SU-DHL-6 (cell line): ENCODE measurements around the gene LATS2.

ENCODE experiments used
- H2AFZ ChIP-seq: fragments of 200-600 bp; sonication (generic); 2 replicates; pipeline ENCODE4 v1.6.1; 2014; ENCODE audit warnings: low read depth, mild to moderate bottlenecking, moderate library complexity, mixed read lengths, antibody characterized with exemption, low read length; ENCODE audit not compliant: severe bottlenecking
- H3F3A ChIP-seq: fragments of 200-600 bp; shearing (Covaris generic); 2 replicates; pipeline ENCODE4 v1.6.0; 2016; ENCODE audit warnings: antibody characterized with exemption, mild to moderate bottlenecking; ENCODE audit not compliant: insufficient read depth
- H3K27ac ChIP-seq: fragments of 200-600 bp; sonication (generic); 2 replicates; pipeline ENCODE4 v1.5.1; 2016; ENCODE audit warnings: low read depth, mild to moderate bottlenecking, low read length, moderate library complexity, mixed read lengths
- H3K27me3 ChIP-seq: fragments of 200-600 bp; sonication (generic), shearing (Covaris generic); 2 replicates; pipeline ENCODE4 v1.6.0; 2014; ENCODE audit warnings: mild to moderate bottlenecking, low read length
- H3K36me3 ChIP-seq: fragments of 200-600 bp; sonication (generic); 2 replicates; pipeline ENCODE4 v1.6.1; 2014; ENCODE audit warnings: mild to moderate bottlenecking, low read length, mixed read lengths
- H3K4me2 ChIP-seq: fragments of 300-600, 200-600 bp; shearing (Covaris generic), sonication (generic); 2 replicates; pipeline ENCODE4 v1.6.0; 2014; ENCODE audit warnings: low read length, low read depth, mild to moderate bottlenecking; ENCODE audit not compliant: poor library complexity, severe bottlenecking
- H3K4me3 ChIP-seq: fragments of 200-600 bp; sonication (generic); 2 replicates; pipeline ENCODE4 v1.5.1; 2014; ENCODE audit warnings: antibody characterized with exemption, low read length, mild to moderate bottlenecking, mixed read lengths; ENCODE audit not compliant: insufficient read depth, poor library complexity, severe bottlenecking
- H3K79me2 ChIP-seq: fragments of 200-600 bp; sonication (generic); 2 replicates; pipeline ENCODE4 v1.6.1; 2014; ENCODE audit warnings: mild to moderate bottlenecking, low read length, moderate library complexity; ENCODE audit not compliant: insufficient read depth
- H3K9ac ChIP-seq: fragments of 200-600 bp; sonication (generic); 2 replicates; pipeline ENCODE4 v1.7.0; 2014; ENCODE audit warnings: mild to moderate bottlenecking, low read length
- H3K9me2 ChIP-seq: fragments of 200-600 bp; sonication (generic); replicated peaks from 2 replicates; pipeline ENCODE4 v1.6.1; 2014; ENCODE audit warnings: low read length; ENCODE audit not compliant: insufficient read depth
- H3K9me3 ChIP-seq: fragments of 200-600 bp; sonication (generic); 2 replicates; pipeline ENCODE4 v1.6.1; 2014; ENCODE audit warnings: low read length, mixed read lengths; ENCODE audit not compliant: insufficient read depth
- H4K20me1 ChIP-seq: fragments of 200-600 bp; sonication (generic); 2 replicates; pipeline ENCODE4 v1.6.1; 2014; ENCODE audit warnings: low read depth, mild to moderate bottlenecking, antibody characterized with exemption, low read length, moderate library complexity, mixed read lengths
- EZH2phosphoT487 ChIP-seq: fragments of 200-600 bp; sonication (generic), shearing (Covaris generic); conservative IDR thresholded peaks from 2 replicates; pipeline ENCODE4 v1.6.1; 2018; ENCODE audit warnings: mild to moderate bottlenecking, antibody characterized with exemption, low read length, moderate library complexity, mixed read lengths
- TF ChIP-seq, protein P1 (sequence below): fragments of 200-600 bp; sonication (generic); IDR thresholded peaks from one replicate; pipeline ENCODE4 v1.5.1; 2017; ENCODE audit warnings: antibody characterized with exemption, mild to moderate bottlenecking, low read length, moderate library complexity; ENCODE audit not compliant: insufficient read depth, poor library complexity, severe bottlenecking

Gene LATS2

GRCh38 chr13:21035498-21035897 lies 25.9 kb downstream of the LATS2 start:
- Histone ChIP-seq H3K27ac (no peak overlapping the region), H4K20me1 (no peaks in the 10 kb centered on the region), H3K79me2 (no peaks in the 10 kb centered on the region), H3K9me3 (no peaks in the 10 kb centered on the region), H3K27me3 (no peaks in the 10 kb centered on the region), H3K9ac (no peak overlapping the region), H2AFZ (no peak overlapping the region), H3F3A (no peaks in the 10 kb centered on the region), H3K4me2 (no peak overlapping the region), H3K4me3 (no peak overlapping the region), H3K9me2 (no peaks in the 10 kb centered on the region), H3K36me3 (no peaks in the 10 kb centered on the region)
- TF ChIP-seq, protein P1, sequence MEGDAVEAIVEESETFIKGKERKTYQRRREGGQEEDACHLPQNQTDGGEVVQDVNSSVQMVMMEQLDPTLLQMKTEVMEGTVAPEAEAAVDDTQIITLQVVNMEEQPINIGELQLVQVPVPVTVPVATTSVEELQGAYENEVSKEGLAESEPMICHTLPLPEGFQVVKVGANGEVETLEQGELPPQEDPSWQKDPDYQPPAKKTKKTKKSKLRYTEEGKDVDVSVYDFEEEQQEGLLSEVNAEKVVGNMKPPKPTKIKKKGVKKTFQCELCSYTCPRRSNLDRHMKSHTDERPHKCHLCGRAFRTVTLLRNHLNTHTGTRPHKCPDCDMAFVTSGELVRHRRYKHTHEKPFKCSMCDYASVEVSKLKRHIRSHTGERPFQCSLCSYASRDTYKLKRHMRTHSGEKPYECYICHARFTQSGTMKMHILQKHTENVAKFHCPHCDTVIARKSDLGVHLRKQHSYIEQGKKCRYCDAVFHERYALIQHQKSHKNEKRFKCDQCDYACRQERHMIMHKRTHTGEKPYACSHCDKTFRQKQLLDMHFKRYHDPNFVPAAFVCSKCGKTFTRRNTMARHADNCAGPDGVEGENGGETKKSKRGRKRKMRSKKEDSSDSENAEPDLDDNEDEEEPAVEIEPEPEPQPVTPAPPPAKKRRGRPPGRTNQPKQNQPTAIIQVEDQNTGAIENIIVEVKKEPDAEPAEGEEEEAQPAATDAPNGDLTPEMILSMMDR = no peak
- no peak for TF ChIP-seq EZH2phosphoT487

GRCh38 chr13:21034603-21035191 lies 26.7 kb downstream of the LATS2 start:
- Histone ChIP-seq H3K36me3 (no peaks in the 10 kb centered on the region), H3F3A (no peaks in the 10 kb centered on the region), H3K4me2 (no peak overlapping the region), H3K27me3 (no peaks in the 10 kb centered on the region), H3K9me2 (no peaks in the 10 kb centered on the region), H3K9me3 (no peaks in the 10 kb centered on the region), H3K79me2 (no peaks in the 10 kb centered on the region), H3K9ac (no peak overlapping the region), H2AFZ (no peak overlapping the region), H4K20me1 (no peaks in the 10 kb centered on the region), H3K4me3 (no peak overlapping the region), H3K27ac (no peak overlapping the region)
- no peak for TF ChIP-seq EZH2phosphoT487
- TF ChIP-seq, protein P1 = no peak

DNA sequence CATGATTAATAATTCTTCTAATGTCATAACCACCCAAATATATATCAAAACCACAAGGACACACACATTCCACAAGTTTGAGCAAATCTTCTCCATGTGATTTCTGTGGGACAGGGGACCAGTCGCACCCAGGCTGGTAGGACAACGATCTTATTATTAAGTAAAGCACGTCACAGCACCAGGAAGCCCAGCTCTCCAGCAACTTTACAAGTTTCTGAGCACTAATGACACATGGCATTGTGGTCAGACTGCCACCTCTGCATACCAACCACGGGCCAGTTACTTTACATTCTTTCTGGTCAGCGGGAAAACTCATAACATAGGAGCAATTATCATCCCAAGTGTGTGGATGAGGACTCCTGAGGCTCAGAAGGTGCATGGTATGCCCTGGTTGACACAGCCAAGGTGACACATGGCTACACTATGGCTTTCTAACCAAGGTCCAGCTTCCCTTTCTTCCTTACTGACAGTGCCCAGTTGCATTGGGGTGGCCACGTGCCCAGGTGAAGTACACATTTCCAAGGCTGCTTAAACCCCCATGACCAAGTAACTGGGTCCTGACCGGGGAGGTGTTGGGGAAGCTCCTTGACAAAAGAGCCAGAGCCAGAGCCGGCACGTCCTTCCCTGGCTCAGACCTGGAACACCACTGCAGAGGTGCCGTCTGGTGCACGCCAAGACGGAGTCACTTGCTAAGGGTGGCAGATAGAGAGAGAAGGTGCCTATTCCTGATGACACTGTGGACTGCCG lies 27.4 kb downstream of the LATS2 start:
- Histone ChIP-seq H3K79me2 (no peaks in the 10 kb centered on the region), H3K9me2 (no peaks in the 10 kb centered on the region), H4K20me1 (no peaks in the 10 kb centered on the region), H3F3A (no peaks in the 10 kb centered on the region), H2AFZ (no peak overlapping the region), H3K4me2 (no peak overlapping the region), H3K36me3 (no peaks in the 10 kb centered on the region), H3K9me3 (no peaks in the 10 kb centered on the region), H3K27me3 (no peaks in the 10 kb centered on the region), H3K27ac (no peak overlapping the region), H3K9ac (no peak overlapping the region), H3K4me3 (no peak overlapping the region)
- no peak for TF ChIP-seq EZH2phosphoT487
- TF ChIP-seq, protein P1 = no peak
